NK-92 (cell line): ENCODE results near the gene NAGS.
"Not testable (repeated sequence)": the region's sequence is repeated elsewhere in the genome, so short reads cannot be mapped to it uniquely, and the experiment has no call there.

ENCODE experiments used
- DNase-seq: peaks from one replicate; lab custom pipeline; 2025; ENCODE audit not compliant: unreplicated experiment; lab: John Stamatoyannopoulos, UW

NAGS gene

GRCh38 chr17:44004077-44004760 is at the start of gene NAGS:
Gene NAGS (plus strand): TSS chr17:44004622. CDS start chr17:44004664, 42 bp downstream.
- no peak for DNase-seq

GRCh38 chr17:43956222-43956621 is 48.2 kb upstream of the NAGS start:
- no peak for DNase-seq

- DNase-seq, result no peak
Observed at GRCh38 chr17:43958748-43959352, 45.6 kb upstream of the NAGS start.

- not testable (repeated sequence) for DNase-seq
Observed at GRCh38 chr17:43961292-43961691, 43.1 kb upstream of the NAGS start.

GRCh38 chr17:43961954-43962353 is 42.5 kb upstream of the NAGS start:
- DNase-seq, result no peak

- no peak for DNase-seq
Observed at GRCh38 chr17:43962479-43962878, 41.9 kb upstream of the NAGS start.

- no peak for DNase-seq
Observed at GRCh38 chr17:43966276-43966675, 38.1 kb upstream of the NAGS start.

- DNase-seq, result no peak
Observed at GRCh38 chr17:43967251-43967875, 37.1 kb upstream of the NAGS start.

- no peak for DNase-seq
Observed at GRCh38 chr17:43970366-43970765, 34.1 kb upstream of the NAGS start.

- not testable (repeated sequence) for DNase-seq
Observed at GRCh38 chr17:43971436-43971835, 33.0 kb upstream of the NAGS start.

GRCh38 chr17:43972444-43973212 is 31.8 kb upstream of the NAGS start:
- not testable (repeated sequence) for DNase-seq

GRCh38 chr17:43974382-43975266 is 29.8 kb upstream of the NAGS start:
- no peak for DNase-seq

GRCh38 chr17:43975898-43976297 is 28.5 kb upstream of the NAGS start:
- no peak for DNase-seq

- no peak for DNase-seq
Observed at GRCh38 chr17:43976963-43977837, 27.2 kb upstream of the NAGS start.

- DNase-seq, result no peak
Observed at GRCh38 chr17:43978078-43978477, 26.3 kb upstream of the NAGS start.

GRCh38 chr17:43979011-43979410 is 25.4 kb upstream of the NAGS start:
- DNase-seq, result no peak

GRCh38 chr17:43979671-43980070 is 24.8 kb upstream of the NAGS start:
- no peak for DNase-seq

- DNase-seq, result no peak
Observed at GRCh38 chr17:43982171-43982570, 22.3 kb upstream of the NAGS start.

- no peak for DNase-seq
Observed at GRCh38 chr17:43983196-43983514, 21.3 kb upstream of the NAGS start.
